ENCODE data around the gene IHH.

DNA sequence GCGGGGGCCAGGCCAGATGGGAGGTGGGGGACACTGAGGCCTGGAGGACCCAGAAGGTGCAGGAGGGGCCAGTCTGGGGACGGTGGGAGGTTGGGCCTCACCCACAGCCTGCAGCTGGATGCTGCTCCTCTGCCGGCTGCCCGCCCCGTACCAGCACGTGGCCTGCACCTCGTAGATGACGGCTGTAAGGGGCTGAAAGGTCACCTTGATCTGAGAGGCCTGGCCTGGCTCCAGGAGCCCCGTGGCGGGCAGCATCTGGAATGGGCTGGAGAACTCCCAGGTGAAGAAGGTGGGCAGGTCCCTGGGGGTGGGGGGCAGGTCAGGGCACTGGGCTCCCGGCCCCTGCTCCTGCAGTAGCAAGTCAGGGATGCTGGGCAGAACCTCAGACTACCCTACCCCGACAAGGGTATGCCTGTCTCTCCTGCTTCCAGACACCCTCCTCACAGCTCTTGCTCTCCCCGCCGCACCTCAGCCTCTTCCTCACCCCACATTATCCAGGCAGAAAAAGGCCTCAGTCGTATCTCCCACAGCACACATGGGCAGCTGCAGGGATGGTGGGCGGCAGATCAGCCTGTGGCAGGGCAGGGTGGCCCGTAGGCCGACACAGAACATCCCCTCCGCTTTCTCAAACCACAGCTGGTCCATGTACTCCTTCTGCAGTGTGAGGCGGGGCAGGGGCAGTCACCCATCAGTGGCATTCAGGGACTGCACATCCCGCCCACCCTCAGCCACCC, 29.5 kb downstream of the IHH start:
- TF ChIP-seq, protein P1, sequence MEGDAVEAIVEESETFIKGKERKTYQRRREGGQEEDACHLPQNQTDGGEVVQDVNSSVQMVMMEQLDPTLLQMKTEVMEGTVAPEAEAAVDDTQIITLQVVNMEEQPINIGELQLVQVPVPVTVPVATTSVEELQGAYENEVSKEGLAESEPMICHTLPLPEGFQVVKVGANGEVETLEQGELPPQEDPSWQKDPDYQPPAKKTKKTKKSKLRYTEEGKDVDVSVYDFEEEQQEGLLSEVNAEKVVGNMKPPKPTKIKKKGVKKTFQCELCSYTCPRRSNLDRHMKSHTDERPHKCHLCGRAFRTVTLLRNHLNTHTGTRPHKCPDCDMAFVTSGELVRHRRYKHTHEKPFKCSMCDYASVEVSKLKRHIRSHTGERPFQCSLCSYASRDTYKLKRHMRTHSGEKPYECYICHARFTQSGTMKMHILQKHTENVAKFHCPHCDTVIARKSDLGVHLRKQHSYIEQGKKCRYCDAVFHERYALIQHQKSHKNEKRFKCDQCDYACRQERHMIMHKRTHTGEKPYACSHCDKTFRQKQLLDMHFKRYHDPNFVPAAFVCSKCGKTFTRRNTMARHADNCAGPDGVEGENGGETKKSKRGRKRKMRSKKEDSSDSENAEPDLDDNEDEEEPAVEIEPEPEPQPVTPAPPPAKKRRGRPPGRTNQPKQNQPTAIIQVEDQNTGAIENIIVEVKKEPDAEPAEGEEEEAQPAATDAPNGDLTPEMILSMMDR (IDR thresholded peaks at IDR 0.05), result no peak
- no peak for TF ChIP-seq POLR2A (IDR thresholded peaks at IDR 0.05)
